GM21526 (cell line): ENCODE results near the gene TMEM134.
"Not testable (repeated sequence)": the region's sequence is repeated elsewhere in the genome, so short reads cannot be mapped to it uniquely, and the experiment has no call there.

ENCODE experiments used
- ATAC-seq: cut with Tn5 transposase; IDR thresholded peaks from one replicate; pipeline ENCODE4 v1.9.1; 2021; ENCODE audit warnings: moderate library complexity; ENCODE audit not compliant: unreplicated experiment, low FRiP score

TMEM134 gene, protein sequence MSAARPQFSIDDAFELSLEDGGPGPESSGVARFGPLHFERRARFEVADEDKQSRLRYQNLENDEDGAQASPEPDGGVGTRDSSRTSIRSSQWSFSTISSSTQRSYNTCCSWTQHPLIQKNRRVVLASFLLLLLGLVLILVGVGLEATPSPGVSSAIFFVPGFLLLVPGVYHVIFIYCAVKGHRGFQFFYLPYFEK

DNA sequence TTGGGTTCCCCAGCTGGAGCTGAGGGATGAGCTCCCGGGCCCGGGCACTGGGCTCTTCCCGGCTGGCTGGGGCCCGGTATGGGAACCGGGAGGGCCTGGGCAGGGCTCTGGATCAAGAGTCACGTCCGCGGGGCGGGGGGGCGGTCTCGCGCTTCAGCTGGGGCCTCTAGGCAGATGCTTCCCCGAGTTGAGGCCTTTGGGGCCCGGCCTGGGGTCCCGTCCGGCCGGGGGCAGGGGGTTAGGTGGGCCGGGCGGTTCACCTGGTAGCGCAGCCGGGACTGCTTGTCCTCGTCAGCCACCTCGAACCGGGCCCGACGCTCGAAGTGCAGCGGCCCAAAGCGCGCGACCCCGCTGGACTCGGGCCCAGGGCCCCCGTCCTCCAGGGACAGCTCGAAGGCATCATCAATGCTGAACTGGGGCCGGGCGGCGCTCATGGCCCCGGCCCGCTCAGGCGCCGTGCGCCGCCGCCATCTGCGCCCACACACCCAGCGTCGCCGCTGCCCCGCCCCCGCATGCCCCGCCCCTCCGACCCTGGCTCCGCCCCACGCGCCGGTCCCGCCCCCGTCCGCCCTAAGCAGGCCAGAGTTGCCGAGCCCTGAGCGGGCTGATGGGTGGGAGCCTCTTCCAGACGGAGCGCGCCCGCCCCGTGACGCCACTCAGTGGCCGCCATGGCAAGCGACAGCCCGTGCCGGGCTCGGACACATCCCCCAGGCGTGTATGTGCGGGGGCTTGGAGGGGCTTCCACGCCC lies at the start of gene TMEM134:
Gene TMEM134, minus strand, starts transcription at position 493 of the 749 bp plus-strand sequence. Its CDS starts 59 bp downstream, at position 434.
- peak; percentile 52 for ATAC-seq

DNA sequence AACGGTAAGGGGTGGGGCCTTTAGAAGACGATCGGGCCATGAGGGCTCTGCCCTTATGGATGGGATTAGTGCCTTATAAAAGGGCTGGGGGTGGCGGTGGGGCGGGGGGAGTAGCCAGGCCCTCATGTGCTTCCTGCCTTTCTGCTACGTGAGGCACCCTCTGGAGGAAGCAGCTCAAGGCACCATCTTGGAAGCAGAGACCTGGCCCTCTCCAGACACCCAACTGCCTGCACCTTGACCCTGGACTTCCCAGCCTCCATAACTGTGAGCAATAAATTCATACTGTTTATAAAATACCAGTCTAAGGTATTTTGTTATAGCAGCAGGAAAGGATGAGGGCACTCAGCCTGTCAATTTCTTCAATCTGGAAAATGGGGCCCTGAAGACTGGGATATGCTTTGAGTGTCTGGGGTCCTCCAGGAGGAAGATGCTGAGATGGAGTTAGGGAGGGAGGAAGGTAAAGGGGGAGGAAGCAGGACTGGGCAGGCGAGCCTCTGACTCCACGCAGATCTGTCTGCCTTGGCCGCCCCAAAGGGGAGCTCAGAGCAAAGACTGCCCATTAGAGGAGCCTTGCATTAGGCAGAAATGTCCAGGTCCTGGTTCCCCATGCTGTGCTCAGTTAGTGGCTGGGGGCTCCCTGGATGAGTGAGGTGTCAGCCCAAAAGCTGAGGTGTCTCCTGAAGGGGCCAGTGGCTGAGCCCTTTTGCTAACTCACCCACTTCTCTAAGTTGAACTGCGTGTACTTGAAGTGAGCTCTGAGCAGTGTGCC lies 48.9 kb upstream of the TMEM134 start:
- ATAC-seq, result no peak

DNA sequence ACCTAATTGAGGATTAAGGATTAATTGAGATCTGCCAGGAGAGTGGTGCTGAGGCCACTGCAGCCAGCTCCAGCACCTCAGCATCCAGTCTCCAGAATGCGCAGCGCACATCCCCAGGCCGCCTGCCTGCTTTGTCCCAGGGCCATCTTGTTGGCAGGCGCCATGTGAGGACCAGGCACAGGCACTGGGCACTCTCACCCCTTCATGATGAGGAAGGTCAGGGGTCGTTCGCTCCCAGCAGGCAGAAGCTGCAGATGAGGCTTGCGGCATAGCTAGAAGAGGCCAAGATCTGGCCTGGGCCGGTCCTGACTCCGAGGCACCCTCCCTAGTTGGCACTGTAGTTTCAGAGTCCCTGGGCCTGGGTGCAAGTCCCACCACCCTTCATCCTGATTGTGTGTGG lies 47.8 kb upstream of the TMEM134 start:
- no peak for ATAC-seq

DNA sequence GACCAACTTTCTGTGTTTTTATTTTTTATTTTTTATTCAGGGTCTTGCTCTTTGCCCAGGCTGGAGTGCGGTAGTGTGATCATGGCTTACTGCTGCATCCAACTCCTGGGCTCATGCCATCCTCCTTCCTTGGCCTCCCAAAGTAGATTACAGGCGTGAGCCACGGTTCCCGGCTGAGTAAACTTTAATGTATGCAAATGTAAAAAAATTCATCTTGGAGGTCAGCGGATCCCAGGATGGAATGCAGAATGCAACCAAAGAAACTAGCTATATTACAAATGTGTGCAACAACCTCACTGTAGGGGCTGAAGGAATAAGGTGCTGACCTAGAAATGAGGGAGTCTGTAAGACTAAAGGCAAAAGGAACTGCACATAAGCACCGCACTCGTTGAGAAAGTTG lies 45.1 kb upstream of the TMEM134 start:
- ATAC-seq, result no peak

DNA sequence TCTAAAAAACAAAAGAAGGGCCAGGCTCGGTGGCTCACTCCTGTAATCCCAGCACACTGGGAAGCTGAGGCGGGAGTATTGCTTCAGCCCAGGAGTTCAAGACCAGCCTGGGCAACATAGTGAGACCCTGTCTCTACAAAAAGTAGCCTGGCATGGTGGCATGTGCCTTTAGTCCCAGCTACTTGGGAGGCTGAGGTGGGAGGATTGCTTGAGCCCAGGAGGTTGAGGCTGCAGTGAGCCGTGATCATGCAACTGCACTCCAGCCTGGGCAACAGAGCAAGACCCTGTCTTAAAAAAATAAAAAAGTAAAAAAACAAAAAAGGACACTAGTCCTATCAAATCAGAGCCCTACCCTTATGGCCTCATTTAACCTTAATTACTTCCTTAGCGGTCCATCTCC lies 42.5 kb upstream of the TMEM134 start:
- ATAC-seq, result not testable (repeated sequence)

DNA sequence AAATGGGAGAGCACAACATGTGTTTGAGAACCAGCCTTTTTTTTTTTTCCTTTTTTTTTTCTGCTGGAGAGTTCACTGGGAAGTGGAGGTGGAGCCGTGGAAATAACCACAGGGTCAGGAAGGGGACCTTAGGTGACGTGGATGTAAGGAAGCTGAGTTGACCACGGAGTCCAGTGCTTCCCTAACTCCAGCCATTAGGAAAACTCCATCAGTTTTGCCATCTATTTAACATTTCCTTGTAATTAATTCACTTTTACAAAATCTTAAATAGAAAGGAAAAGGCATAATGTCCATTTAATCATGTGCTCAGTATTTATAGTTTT lies 40.9 kb upstream of the TMEM134 start:
- no peak for ATAC-seq

DNA sequence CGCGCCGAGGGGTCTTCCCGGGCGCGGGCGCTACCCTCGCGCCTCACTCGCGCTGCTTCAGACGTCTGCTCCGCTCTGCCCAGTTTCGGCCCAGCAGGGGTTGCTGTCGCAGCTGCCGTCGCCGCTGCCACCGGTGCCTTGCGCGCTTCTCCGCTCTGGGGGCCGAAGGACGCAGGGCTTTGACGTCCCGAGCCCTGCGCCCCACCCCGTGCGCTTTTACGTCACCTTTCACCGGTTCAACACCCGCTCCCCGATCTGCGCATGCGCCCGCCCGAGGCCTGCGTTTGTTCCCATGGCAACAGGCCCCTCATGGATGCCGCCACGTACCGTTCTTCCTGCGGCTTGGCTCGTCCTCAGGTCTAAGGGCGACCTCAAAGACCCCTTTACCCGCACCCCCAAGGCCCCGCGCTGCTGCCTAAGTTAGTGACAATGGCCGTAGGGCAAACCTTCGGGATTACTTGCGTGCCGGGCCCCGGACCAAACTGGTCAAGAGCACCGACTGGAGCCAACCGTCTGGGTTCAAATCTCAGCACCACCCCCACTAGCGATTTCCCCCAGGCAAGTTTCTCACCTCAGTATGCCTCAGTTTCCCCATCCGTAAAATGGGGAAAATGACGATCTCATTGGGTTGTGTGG lies 39.6 kb upstream of the TMEM134 start:
- ATAC-seq, result peak; percentile 40

DNA sequence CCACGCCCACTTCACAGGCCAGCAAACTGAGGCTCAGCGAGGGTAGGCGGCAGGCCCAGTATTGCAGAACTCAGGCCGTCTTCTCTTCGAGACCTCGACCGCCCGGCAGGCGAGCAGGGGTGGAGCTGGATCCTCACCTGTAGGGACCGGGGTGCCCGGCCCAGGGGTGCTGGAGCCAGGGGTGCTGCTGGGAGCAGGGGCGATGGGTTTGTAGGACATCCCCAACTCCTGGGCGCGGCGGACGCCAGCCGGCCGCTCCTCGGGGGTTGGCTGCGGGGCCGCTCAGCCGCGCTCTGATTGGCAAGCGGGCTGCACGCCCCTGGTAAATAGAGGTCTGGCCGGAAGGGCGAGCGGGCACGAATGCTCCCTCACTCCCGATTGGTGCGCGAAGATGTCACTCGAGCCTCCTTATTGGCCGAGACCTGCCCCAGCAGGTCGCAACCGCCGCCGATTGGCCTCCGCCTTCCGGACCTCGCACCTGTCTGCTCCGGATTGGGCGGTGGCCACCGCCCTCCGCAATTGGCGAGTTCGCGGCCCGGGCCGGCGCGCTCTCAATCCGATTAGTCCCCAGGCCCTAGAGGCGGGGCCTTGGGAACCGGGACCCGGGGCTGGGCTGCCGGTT lies 38.9 kb upstream of the TMEM134 start, which contains the start of gene CDK2AP2:
Gene CDK2AP2, minus strand, starts transcription at position 299 of the 622 bp plus-strand sequence. Its CDS starts 80 bp downstream, at position 219.
- peak; percentile 62 for ATAC-seq

DNA sequence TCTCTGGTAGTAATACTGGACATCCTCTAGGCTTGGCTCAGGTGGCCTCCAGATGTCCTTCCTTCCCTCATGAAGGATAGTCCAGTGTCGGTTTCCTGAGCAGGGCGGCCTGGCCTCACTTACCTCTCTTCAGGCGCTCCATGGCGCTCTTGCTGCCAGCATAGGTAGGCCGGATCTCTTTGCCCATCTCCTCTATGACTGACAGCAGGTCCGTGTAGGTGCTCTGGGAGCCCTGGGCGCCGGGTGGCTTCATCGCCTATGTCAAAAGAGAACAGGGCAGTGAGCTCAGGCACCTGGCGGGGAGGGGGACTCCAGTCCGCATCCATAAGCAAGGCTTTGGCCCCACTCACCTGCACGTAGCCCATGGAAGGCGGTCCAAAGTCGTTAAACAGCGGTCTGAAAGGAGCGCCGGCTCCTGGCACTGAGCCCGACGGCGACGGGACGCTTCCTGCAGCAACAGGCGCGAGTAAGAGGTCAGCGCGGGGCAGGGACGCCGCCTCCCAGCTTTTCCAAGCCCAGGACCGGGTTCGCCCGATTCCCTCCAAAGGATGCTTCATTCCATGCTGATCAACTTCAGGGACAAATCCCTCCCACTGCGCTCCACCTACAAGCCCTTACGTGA lies 38.3 kb upstream of the TMEM134 start:
- no peak for ATAC-seq

DNA sequence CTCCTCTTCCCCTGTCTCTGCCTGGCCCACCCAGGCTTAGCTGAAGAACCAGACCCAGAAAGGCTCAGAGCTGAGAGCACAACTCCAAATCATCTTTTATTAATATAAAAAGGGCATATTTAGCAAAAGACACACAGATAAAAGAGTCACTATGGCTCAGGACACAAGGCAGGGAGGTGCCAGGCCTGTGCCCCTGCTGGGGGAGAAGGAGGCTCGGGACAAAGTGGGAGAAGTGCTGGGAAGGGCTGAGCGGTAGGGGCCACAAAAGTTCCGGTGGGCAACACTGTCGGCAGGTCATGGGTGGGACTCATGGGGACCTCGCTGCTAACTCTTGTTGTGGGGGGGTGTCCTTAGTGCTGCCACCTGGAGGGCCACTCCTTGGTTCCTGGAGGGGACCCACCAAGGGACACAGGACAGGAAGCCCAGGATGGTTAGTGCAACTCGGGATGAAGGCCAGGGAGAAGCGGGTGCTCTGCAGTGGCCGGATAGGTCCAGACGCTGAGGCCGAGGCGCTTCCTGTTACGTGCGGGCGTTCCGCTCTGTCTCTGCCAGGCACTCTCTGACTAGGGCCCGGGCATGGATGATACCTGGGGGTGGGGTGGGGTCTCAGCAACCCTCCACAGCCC lies 37.5 kb upstream of the TMEM134 start:
- no peak for ATAC-seq

DNA sequence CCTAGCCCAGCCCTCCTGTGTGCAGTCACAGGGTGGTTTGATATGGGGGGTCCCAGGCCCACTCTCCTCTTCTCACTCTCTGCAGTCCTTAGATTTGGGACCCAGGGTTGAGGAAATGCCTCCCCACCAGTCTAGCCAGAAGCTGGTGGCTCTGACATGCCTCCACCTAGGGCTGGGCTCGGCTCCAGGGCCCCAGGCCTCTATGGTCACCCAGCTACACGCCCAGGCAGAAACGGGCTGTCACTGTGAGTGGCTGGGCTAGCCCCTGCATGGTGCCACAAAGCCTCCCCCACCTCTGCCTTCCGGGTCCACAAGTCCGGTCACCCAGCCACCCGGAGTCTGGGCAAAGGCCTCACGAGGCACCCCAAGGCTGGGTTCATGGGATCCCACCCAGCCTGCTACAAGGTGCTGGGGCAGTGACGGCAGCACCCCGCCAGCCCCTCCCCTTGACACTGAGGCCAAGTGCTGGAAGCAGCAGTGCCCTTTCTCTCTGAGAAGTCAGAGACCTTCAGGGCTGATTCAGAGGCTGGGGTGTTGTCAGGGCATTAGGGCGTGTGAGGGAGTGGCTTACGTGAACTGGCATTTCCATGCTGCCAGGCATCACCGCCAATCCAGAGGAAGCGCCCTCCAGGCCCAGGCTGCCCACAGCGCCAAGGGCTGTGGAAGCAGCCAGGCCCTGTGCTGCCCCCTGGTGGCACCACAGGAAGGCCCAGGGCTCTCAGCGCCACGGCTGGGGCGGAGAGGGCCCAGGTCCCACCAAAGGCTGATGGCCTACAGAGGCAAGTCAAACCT lies 36.8 kb upstream of the TMEM134 start:
- no peak for ATAC-seq

DNA sequence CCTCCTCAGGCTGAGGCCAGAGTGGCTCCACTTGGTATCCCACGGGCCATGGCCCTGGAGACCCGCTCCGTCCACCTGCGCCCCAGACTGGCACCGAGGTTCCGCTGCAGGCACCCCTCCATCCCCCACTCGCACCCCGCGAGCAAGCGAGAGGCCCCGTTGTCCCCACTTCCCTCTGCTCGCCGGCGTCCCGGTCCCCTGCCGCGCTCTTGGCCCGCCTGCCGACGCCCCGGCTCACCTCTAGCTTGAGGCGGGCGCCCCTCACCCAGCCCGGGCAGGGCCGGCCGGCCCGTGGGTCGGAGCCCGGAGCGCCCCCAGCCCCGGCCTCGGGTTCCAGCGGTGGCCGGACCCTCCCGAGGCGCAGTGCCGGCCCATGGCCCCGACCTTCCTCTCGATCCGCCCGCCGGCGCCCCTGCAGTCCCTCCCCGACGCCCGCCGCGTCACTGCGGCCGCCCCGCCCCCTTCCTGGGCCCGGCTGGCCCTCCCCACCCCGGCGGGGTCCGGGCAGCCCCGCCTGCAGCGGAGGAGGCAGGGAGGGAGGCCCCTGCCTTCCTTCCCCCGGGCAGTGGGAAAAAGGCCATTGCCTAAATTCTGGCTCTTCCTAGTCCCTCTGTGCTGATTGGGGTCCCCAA lies 36.0 kb upstream of the TMEM134 start, which contains the start of gene PITPNM1:
Gene PITPNM1, minus strand, starts transcription at position 414 of the 632 bp plus-strand sequence. CDS start 1,183 bp downstream, outside the sequence.
- ATAC-seq, result no peak

DNA sequence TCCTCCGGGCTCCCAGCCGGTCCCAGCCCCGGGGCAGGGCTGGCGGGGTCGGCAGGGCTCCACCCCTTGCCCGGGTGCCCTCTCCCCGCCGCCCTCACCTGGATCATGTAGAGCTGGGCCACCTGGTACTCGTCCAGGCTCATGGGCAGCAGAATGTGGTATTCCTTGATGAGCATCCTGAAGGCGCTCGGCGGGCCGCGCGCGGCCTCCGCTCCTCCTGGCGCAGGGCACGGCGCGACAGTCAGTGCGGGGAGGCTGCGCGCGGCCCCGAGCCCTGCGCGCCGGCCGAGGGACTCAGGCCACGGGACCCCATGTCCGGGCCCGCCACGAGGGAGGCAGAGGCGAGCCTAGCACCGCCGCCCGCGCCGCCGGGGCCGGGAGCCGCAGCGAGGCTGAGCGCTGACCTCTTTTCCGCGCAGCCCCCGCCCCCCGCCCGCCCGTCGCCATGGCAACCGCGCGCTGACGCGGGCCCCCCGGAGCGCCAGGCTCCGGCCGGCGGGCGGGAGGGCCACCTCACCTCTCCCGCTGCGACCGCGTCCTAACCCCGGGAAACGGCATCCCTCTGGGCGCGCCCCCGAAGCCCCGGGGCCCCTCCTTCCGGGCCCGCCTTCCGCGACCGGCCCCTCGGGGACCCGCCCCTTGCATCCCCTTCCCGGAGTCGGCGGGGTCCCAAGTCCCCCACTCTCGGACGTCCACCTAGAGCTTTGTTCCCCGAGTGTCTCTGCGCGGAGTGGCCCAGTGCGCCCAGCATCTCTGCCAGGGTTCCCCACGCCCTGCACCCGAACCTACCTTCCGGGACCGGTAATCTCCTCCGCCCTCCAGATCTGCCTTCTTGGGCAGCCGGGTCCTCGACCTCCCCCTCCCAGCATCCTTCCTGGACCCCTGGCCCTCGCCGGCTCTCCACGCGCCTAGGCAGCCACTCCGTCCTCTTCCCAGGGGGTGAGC lies 35.2 kb upstream of the TMEM134 start:
- no peak for ATAC-seq

DNA sequence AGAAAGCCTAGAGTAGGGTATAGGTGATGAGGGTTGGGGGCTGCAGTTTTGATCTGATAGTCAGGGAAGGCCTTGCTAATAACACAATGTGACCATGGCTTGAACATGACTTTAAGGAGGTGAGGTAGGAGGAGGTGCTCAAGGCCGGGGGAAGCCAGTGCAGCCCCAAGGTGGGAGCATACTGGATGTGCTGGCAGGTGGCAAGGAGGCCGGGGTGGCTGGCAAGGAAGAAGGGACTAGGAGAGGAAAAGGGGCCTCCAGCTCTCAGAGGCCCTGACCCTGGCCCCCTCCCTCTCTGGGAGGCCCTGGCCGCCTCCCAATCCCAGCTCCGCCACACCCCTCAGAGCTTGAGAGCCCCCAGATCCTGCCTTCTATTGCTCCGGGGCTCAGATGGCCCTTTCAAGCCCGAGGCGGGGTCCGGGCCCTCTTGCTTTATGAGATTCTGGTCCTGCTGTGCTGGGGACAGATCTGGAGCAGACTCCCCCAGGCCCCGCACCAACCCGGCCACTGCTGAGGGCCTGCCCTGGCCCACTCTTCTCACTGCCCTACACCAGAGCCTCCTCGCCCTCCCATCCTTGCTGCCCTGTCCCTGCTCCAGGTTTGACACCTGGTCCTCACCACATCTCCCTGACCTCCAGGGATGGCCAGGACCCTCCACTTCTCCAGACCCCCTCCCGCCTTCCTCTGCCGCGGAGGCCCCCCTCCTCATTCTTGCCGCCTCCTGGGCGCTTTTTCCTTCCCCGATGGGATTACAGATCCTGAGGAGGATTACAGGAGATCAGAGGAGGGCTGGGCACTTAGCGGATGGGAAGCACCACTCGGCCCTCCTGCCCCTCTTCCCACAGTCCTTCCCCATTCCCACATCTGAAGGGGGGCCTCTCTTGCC lies 34.3 kb upstream of the TMEM134 start:
- no peak for ATAC-seq

DNA sequence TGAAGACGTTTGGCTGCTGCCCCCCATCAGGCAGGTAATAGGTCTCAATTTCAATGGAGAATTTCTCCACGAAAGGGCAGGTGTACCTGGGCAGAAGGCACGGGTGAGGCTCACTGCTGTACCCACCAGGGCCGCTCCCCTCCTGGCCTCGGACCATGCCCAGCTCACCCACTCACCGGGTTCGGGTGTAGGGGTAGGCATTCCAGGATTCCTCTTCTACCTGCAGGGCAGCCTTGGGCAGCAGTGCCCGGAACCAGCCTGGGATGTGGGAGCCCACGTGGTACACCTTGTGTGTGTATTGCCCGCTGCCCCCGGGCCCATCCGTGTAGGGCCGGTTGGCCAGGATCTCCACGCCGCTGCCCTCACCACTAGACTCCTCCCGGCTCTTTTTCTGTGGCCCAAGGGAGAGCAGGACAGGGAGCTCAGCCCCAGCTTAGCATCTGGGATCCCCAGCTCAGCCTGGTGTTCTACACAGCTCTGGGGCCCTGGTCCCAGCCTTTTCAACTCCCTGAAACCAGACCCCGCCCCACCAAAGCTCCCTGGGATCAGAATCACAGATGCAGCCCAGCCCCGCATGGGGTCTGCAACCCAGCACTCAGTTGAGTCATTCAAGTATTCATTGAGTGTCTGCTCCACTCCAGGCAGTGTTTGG lies 33.4 kb upstream of the TMEM134 start:
- no peak for ATAC-seq

DNA sequence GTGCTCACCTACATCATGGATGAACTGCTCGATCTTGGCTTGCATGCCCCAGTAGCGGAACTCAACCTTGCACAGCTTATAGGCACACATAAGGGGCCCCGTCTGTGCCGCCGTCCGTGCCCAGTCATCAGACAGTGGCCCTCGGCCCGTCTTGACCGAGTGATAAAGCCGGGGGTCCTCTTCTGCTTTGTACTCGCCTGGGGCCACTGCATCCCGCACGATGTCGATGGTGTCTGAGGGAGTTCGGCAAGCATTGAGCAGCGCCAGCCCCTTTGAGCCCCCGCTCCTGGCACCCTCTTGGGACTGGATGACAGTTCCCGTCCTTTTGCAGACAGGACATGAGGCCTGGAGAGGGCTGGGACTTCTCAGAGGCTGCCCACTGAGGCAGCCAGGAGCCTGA lies 32.8 kb upstream of the TMEM134 start:
- no peak for ATAC-seq
